Endothelial cell of umbilical vein (primary cell): ENCODE results near the gene RSRC1. TPM values are rescaled to one million over a fixed set of nuclear protein-coding genes. Genes with fewer than 3 reads are reported as not detected.

Experiments
- BruUV-seq: library from RNA; stranded (reverse); fragments of 400-500 nt; replicated peaks from 2 replicates; lab custom pipeline; 2021; lab: Mats Ljungman, UMichigan
- CTCF ChIA-PET: fragments of 300-600, 350-600 bp; sonication (Branson Sonifier 250); formaldehyde crosslinking; loops from one replicate; lab custom pipeline; 2021; ENCODE audit warnings: antibody characterized with exemption, inconsistent platforms; lab: Charles Lee
- POLR2A ChIA-PET: fragments of 300-600, 350-600 bp; sonication (Branson Sonifier 250); formaldehyde crosslinking; loops from one replicate; lab custom pipeline; 2021; ENCODE audit warnings: antibody characterized with exemption, inconsistent platforms; lab: Charles Lee
- DNase-seq: peaks from one replicate; pipeline ENCODE4 v3.0.0-alpha.2; 2011; ENCODE audit warnings: low read depth, low spot score
- FAIRE-seq: peaks from 2 replicates; lab custom pipeline; 2011; peaks lifted over from hg19 to GRCh38; lab: Jason Lieb, UNC
- H2AFZ ChIP-seq: 2 replicates; pipeline ENCODE4 v1.6.0; 2012; ENCODE audit warnings: low read depth, low read length, control low read depth, inconsistent platforms
- H3K27ac ChIP-seq: 2 replicates; pipeline ENCODE4 v1.5.1; 2011; ENCODE audit warnings: low read depth, mild to moderate bottlenecking, control low read depth, low read length, moderate library complexity; ENCODE audit not compliant: insufficient read depth
- H3K27me3 ChIP-seq, 2 experiments: 2 replicates each; pipeline versions ENCODE4 v1.6.0 to v1.6.1; 2011; ENCODE audit warnings: low read length in 2 of 2, mixed read lengths in 1 of 2; ENCODE audit not compliant: control insufficient read depth in 2 of 2, insufficient read depth in 2 of 2
- H3K36me3 ChIP-seq, 2 experiments: 2 replicates in 1 of 2; 3 replicates in 1 of 2; pipeline ENCODE4 v1.5.1; 2011; ENCODE audit warnings: low read length in 2 of 2, mild to moderate bottlenecking in 1 of 2, moderate library complexity in 1 of 2; ENCODE audit not compliant: control insufficient read depth in 2 of 2, insufficient read depth in 2 of 2; ENCODE audit errors: extremely low read depth in 1 of 2
- H3K4me1 ChIP-seq: 3 replicates; pipeline ENCODE4 v1.5.1; 2011; ENCODE audit warnings: mild to moderate bottlenecking, low read length; ENCODE audit not compliant: control insufficient read depth, insufficient read depth; ENCODE audit errors: extremely low read depth
- H3K4me2 ChIP-seq: 2 replicates; pipeline ENCODE4 v1.6.1; 2011; ENCODE audit warnings: low read length, control low read depth, mixed read lengths; ENCODE audit not compliant: insufficient read depth
- H3K4me3 ChIP-seq, 3 experiments: fragments of 200-600 bp in 1 of 3; sonication (generic), shearing (Covaris generic) in 1 of 3; replicated peaks in 1 of 3; 2 replicates each; pipeline ENCODE4 v1.5.1; 2011 to 2016; ENCODE audit warnings: control low read depth in 3 of 3, low read length in 3 of 3, mild to moderate bottlenecking in 2 of 3, inconsistent platforms in 1 of 3, low read depth in 1 of 3, moderate library complexity in 1 of 3; ENCODE audit not compliant: insufficient read depth in 1 of 3
- H3K79me2 ChIP-seq: 2 replicates; pipeline ENCODE4 v1.6.0; 2012; ENCODE audit warnings: low read length, inconsistent platforms; ENCODE audit not compliant: control insufficient read depth, insufficient read depth
- H3K9ac ChIP-seq: replicated peaks from 2 replicates; pipeline ENCODE3; 2011; ENCODE audit warnings: low read length, control low read depth; ENCODE audit not compliant: insufficient read depth; ENCODE audit errors: extremely low read depth
- H3K9me1 ChIP-seq: replicated peaks from 3 replicates; pipeline ENCODE4 v1.6.0; 2011; ENCODE audit warnings: mild to moderate bottlenecking, low read length; ENCODE audit not compliant: control insufficient read depth, insufficient read depth; ENCODE audit errors: extremely low read depth
- H3K9me3 ChIP-seq: replicated peaks from 2 replicates; pipeline ENCODE4 v1.5.1; 2012; ENCODE audit warnings: low read length, inconsistent platforms; ENCODE audit not compliant: control insufficient read depth, insufficient read depth
- H4K20me1 ChIP-seq: replicated peaks from 2 replicates; pipeline ENCODE3; 2011; ENCODE audit warnings: mild to moderate bottlenecking, low read length; ENCODE audit not compliant: control insufficient read depth, insufficient read depth; ENCODE audit errors: extremely low read depth
- EZH2 ChIP-seq: IDR thresholded peaks from 2 replicates; pipeline ENCODE4 v1.6.1; 2012; ENCODE audit warnings: borderline replicate concordance, low read depth, mild to moderate bottlenecking, moderate library complexity, low read length, inconsistent platforms; ENCODE audit not compliant: severe bottlenecking
- FOS ChIP-seq: IDR thresholded peaks from 2 replicates; pipeline ENCODE4 v1.6.1; 2011; ENCODE audit warnings: mild to moderate bottlenecking, low read length, moderate library complexity, borderline replicate concordance; ENCODE audit not compliant: insufficient read depth
- GATA2 ChIP-seq: IDR thresholded peaks from 2 replicates; pipeline ENCODE4 v1.7.0; 2011; ENCODE audit warnings: low read depth, mild to moderate bottlenecking, moderate library complexity, mixed read lengths, low read length; ENCODE audit not compliant: insufficient read length, insufficient read depth
- JUN ChIP-seq: IDR thresholded peaks from 2 replicates; pipeline ENCODE4 v1.6.1; 2011; ENCODE audit warnings: borderline replicate concordance, low read depth; ENCODE audit not compliant: insufficient read length, insufficient read depth
- MYC ChIP-seq: IDR thresholded peaks from one replicate; pipeline ENCODE4 v1.6.1; 2011; ENCODE audit warnings: mild to moderate bottlenecking, low read depth, low read length
- POLR2A ChIP-seq: IDR thresholded peaks from 2 replicates; pipeline ENCODE4 v1.6.1; 2012; ENCODE audit warnings: low read depth, mild to moderate bottlenecking, control low read depth, low read length
- POLR2AphosphoS5 ChIP-seq: IDR thresholded peaks from 2 replicates; pipeline ENCODE4 v1.6.1; 2012; ENCODE audit warnings: low read depth, mild to moderate bottlenecking, control low read depth, low read length, moderate library complexity; ENCODE audit not compliant: insufficient read depth
- dilution Hi-C: fragments of 300-500 bp; cut with MboI; formaldehyde crosslinking; loops from one replicate; pipeline ENCODE4 v1.15.0; 2019; ENCODE audit warnings: low sequenced_read_pairs; ENCODE audit not compliant: extremely low pct_ligation_motif_present
- intact Hi-C: fragments of 100-400 bp; cut with micrococcal nuclease; formaldehyde crosslinking; loops from one replicate; pipeline ENCODE4 v1.10.0; 2022
- polyA plus RNA-seq, 4 experiments: library from polyadenylated mRNA; depleted of rRNA in 3 of 4; stranded (reverse) in 3 of 4; unstranded in 1 of 4; fragments of >200 nt; gene quantifications; 2 replicates each; pipeline versions ENCODE4 v1.2.1 to v1.2.3, GENCODE V29; 2011 to 2012; ENCODE audit warnings: missing spikeins in 1 of 4
- total RNA-seq: library from RNA; stranded (reverse); gene quantifications from 2 replicates; pipeline ENCODE4 v1.2.3, GENCODE V29; 2021
- TF ChIP-seq, protein P1 (sequence below), 2 donors: IDR thresholded peaks; 1 replicate in 1 of 2; 2 replicates in 1 of 2; pipeline ENCODE4 v1.5.1; 2011; ENCODE audit warnings: low read length in 2 of 2, mild to moderate bottlenecking in 2 of 2, moderate library complexity in 2 of 2, control low read depth in 1 of 2, inconsistent platforms in 1 of 2, low read depth in 1 of 2; ENCODE audit not compliant: insufficient read depth in 1 of 2; ENCODE audit errors: extremely low read depth in 1 of 2
- TF ChIP-seq, protein P2 (sequence below): IDR thresholded peaks from 2 replicates; pipeline ENCODE4 v1.6.1; 2011; ENCODE audit not compliant: insufficient read depth, insufficient read length

RSRC1 gene
- total and polyA plus RNA-seq, 2 donors (not counting 3 experiments of a cell fraction or from before 2014, with no cell fraction given), result 1.8 to 25.4 TPM

DNA sequence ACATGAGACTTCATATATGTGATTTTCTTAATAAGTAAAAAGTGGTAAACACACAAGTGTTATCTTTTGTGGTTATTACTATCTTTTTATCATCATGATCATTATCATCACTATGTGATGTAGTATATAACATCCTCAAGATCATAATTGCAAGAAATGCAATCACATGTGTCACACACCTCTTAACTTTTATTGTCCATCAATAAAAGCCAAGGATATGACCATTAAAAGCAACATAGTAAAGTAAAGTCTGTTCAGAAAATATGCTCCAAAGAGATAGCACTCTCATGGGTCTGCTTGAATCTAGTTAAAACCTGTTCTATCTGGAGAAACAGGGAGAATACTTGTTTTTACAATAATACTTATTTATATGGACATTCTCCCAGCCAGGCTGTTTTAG is 308.1 kb downstream of the RSRC1 start:
- Histone ChIP-seq H3K79me2 (no peaks in the 10 kb centered on the region), H3K36me3 (no peaks in the 10 kb centered on the region), H3K27ac (no peak overlapping the region), H2AFZ (no peak overlapping the region), H3K4me3 (no peak overlapping the region), H3K9me3 (no peaks in the 10 kb centered on the region), H4K20me1 (no peaks in the 10 kb centered on the region), H3K4me1 (no peaks in the 10 kb centered on the region), H3K9ac (no peak overlapping the region), H3K27me3 (no peaks in the 10 kb centered on the region), H3K9me1 (no peaks in the 10 kb centered on the region), H3K4me2 (no peak overlapping the region)
- dilution Hi-C loops, result no loop called here
- BruUV-seq, result no TSS peak
- intact Hi-C loops, result no loop called here
- POLR2A ChIA-PET, result no interaction called here
- DNase-seq, result no peak
- TF ChIP-seq, protein P1, sequence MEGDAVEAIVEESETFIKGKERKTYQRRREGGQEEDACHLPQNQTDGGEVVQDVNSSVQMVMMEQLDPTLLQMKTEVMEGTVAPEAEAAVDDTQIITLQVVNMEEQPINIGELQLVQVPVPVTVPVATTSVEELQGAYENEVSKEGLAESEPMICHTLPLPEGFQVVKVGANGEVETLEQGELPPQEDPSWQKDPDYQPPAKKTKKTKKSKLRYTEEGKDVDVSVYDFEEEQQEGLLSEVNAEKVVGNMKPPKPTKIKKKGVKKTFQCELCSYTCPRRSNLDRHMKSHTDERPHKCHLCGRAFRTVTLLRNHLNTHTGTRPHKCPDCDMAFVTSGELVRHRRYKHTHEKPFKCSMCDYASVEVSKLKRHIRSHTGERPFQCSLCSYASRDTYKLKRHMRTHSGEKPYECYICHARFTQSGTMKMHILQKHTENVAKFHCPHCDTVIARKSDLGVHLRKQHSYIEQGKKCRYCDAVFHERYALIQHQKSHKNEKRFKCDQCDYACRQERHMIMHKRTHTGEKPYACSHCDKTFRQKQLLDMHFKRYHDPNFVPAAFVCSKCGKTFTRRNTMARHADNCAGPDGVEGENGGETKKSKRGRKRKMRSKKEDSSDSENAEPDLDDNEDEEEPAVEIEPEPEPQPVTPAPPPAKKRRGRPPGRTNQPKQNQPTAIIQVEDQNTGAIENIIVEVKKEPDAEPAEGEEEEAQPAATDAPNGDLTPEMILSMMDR (IDR thresholded peaks at IDR 0.05; ENCODE audit: extremely low read depth in 1 of 2, insufficient read depth in 1 of 2, low read depth in 1 of 2, low read length in 2 of 2), result no peak
- no peak for TF ChIP-seq MYC
- no peak for TF ChIP-seq POLR2A
- TF ChIP-seq GATA2, result no peak
- TF ChIP-seq EZH2, result no peak
- no peak for TF ChIP-seq JUN
- TF ChIP-seq FOS, result no peak
- TF ChIP-seq POLR2AphosphoS5, result no peak
- TF ChIP-seq, protein P2, sequence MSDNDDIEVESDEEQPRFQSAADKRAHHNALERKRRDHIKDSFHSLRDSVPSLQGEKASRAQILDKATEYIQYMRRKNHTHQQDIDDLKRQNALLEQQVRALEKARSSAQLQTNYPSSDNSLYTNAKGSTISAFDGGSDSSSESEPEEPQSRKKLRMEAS, result no peak
- no peak for FAIRE-seq
- CTCF ChIA-PET, result interaction anchor here (1.2 kb wide), 1 partner anchor 17 kb away, joined by 3 read pairs; no protein-coding TSS in a partner anchor
